PC-3 (cell line): Measurements from ENCODE around the gene DMD. TPM values are rescaled to one million over a fixed set of nuclear protein-coding genes. Genes with fewer than 3 reads are reported as not detected.

Experiments used
- ATAC-seq: fragments of 200-7000 bp; cut with Tn5 transposase; 2 replicates; pipeline ENCODE4 v1.9.1; 2020; ENCODE audit warnings: mild to moderate bottlenecking, moderate library complexity
- BruUV-seq: library from RNA; stranded (reverse); fragments of 400-500 nt; replicated peaks from 2 replicates; lab custom pipeline; 2021; lab: Mats Ljungman, UMichigan
- CTCF ChIA-PET: fragments of 300-600 bp; sonication (Branson Sonifier 250); formaldehyde crosslinking; loops from one replicate; lab custom pipeline; 2022; ENCODE audit warnings: antibody characterized with exemption; lab: Charles Lee
- POLR2A ChIA-PET: fragments of 300-600 bp; sonication (Branson Sonifier 250); formaldehyde crosslinking; loops from one replicate; lab custom pipeline; 2022; ENCODE audit warnings: antibody characterized with exemption; ENCODE audit not compliant: unreplicated experiment; lab: Charles Lee
- DNase-seq: peaks from one replicate; pipeline ENCODE4 v3.0.0-alpha.2; 2015
- H2AFZ ChIP-seq: fragments of 300-600 bp; sonication (generic); 2 replicates; pipeline ENCODE4 v1.6.0; 2016; ENCODE audit warnings: antibody characterized with exemption, low read length
- H3F3A ChIP-seq: fragments of 300-600 bp; sonication (generic); one replicate; pipeline ENCODE4 v1.6.0; 2017; ENCODE audit warnings: antibody characterized with exemption, low read length, control low read depth, mild to moderate bottlenecking; ENCODE audit not compliant: unreplicated experiment
- H3K27ac ChIP-seq: fragments of 300-600 bp; sonication (generic); 2 replicates; pipeline ENCODE4 v1.5.1; 2016; ENCODE audit warnings: mild to moderate bottlenecking, low read length
- H3K27me3 ChIP-seq: fragments of 300-600 bp; sonication (generic); 2 replicates; pipeline ENCODE4 v1.6.1; 2016; ENCODE audit warnings: low read length, mixed read lengths
- H3K36me3 ChIP-seq: fragments of 300-600 bp; sonication (generic); 2 replicates; pipeline ENCODE4 v1.6.1; 2016; ENCODE audit warnings: low read depth, mixed run types, low read length, mixed read lengths
- H3K4me1 ChIP-seq: fragments of 300-600 bp; sonication (generic); 2 replicates; pipeline ENCODE4 v1.5.1; 2016; ENCODE audit warnings: low read length; ENCODE audit not compliant: insufficient read depth
- H3K4me2 ChIP-seq: fragments of 300-600 bp; sonication (generic); 2 replicates; pipeline ENCODE4 v1.6.0; 2016; ENCODE audit warnings: low read length
- H3K4me3 ChIP-seq: fragments of 300-600 bp; sonication (generic); 2 replicates; pipeline ENCODE4 v1.5.1; 2016; ENCODE audit warnings: mild to moderate bottlenecking, low read length, mixed read lengths
- H3K79me2 ChIP-seq: fragments of 300-600 bp; sonication (generic); 2 replicates; pipeline ENCODE4 v1.6.1; 2017; ENCODE audit warnings: low read length, mixed read lengths
- H3K9ac ChIP-seq: fragments of 300-600 bp; sonication (generic); 2 replicates; pipeline ENCODE4 v1.6.0; 2016; ENCODE audit warnings: mild to moderate bottlenecking, low read length
- H3K9me2 ChIP-seq: fragments of 300-600 bp; sonication (generic); replicated peaks from 2 replicates; pipeline ENCODE4 v1.6.1; 2016; ENCODE audit warnings: mixed run types, low read length, mixed read lengths
- H3K9me3 ChIP-seq: fragments of 300-600 bp; sonication (generic); 2 replicates; pipeline ENCODE4 v1.6.1; 2016; ENCODE audit warnings: low read length, mixed read lengths
- H4K20me1 ChIP-seq: fragments of 300-600 bp; sonication (generic); 2 replicates; pipeline ENCODE4 v1.6.1; 2016; ENCODE audit warnings: low read length, mixed read lengths
- CTCF ChIP-seq: fragments of 300-600 bp; sonication (generic); conservative IDR thresholded peaks from 2 replicates; pipeline ENCODE4 v1.5.1; 2017; ENCODE audit warnings: antibody characterized with exemption, low read depth, mild to moderate bottlenecking, low read length
- EZH2 ChIP-seq: fragments of 300-600 bp; sonication (generic); IDR thresholded peaks from one replicate; pipeline ENCODE4 v1.6.1; 2017; ENCODE audit warnings: antibody characterized with exemption, mild to moderate bottlenecking, low read length; ENCODE audit not compliant: unreplicated experiment
- EZH2phosphoT487 ChIP-seq: fragments of 300-600 bp; sonication (generic); IDR thresholded peaks from 2 replicates; pipeline ENCODE4 v1.6.1; 2018; ENCODE audit warnings: mild to moderate bottlenecking, antibody characterized with exemption, low read length, borderline replicate concordance
- intact Hi-C: fragments of 100-400 bp; cut with micrococcal nuclease; formaldehyde crosslinking; loops from 2 replicates; pipeline ENCODE4 v1.9.0; 2023
- total RNA-seq: library from RNA; depleted of rRNA; stranded (reverse); fragments of >200 nt; gene quantifications from 2 replicates; pipeline ENCODE4 v1.2.3, GENCODE V29; 2014

The DMD gene
- total RNA-seq, 1 experiment from 2014 or later = not detected

DNA sequence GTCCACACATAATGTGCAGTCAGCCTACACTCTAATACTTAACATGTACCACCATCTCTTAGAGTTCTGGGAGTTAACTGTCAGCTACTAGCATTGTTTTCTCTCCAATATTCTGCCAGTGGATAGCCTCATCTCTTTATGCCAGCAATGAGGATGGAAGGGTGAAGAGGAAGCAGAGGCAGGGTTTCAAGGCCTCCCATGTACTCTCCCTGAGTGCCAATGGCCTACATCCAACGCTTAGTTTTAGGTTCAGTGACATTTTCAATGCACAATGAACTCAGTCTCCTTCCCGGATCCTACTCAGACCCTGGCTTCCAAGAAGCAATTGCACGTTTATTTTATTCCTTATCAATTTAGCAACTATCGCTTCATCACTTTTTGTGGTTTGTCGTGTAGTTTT lies 686.1 kb downstream of the DMD start:
- Histone ChIP-seq H3K27me3 (no peaks in the 10 kb centered on the region), H3K4me2 (no peak overlapping the region), H2AFZ (no peak overlapping the region), H4K20me1 (no peaks in the 10 kb centered on the region), H3K36me3 (no peaks in the 10 kb centered on the region), H3K4me1 (no peaks in the 10 kb centered on the region), H3K9me2 (no peaks in the 10 kb centered on the region), H3K79me2 (no peaks in the 10 kb centered on the region), H3K9ac (no peak overlapping the region), H3K9me3 (no peaks in the 10 kb centered on the region), H3K4me3 (no peak overlapping the region), H3F3A (no peaks in the 10 kb centered on the region), H3K27ac (no peak overlapping the region)
- BruUV-seq = no TSS peak
- intact Hi-C loops = no loop called here
- TF ChIP-seq CTCF = no peak
- no peak for TF ChIP-seq EZH2phosphoT487
- no peak for TF ChIP-seq EZH2
- ChIA-PET CTCF (no interaction called here), POLR2A (no interaction called here)
- no peak for ATAC-seq
- DNase-seq = no peak

DNA sequence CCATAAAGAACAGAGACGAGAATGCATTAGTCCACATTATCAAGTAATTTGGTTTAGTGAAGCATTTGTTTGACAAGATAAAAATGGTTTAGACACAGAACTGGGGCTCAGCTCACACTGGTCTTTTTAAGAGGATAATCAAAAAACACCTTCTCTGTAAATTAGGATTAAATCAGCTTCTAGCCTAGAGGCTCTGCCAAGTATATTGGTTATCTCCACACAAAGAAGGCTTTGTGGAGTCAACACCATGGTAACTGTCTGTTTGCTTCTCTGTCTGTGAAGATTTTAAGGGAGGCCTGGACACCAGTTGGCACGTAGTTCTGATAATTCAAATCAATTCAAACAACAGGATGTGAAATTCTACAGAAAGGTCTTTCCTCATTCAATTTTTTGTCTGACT lies 687.0 kb downstream of the DMD start:
- no peak for DNase-seq
- intact Hi-C loops = no loop called here
- Histone ChIP-seq H3K79me2 (no peaks in the 10 kb centered on the region), H3K9me2 (no peaks in the 10 kb centered on the region), H3K4me3 (no peak overlapping the region), H3K27me3 (no peaks in the 10 kb centered on the region), H3F3A (no peaks in the 10 kb centered on the region), H2AFZ (no peak overlapping the region), H3K9me3 (no peaks in the 10 kb centered on the region), H3K4me1 (no peaks in the 10 kb centered on the region), H4K20me1 (no peaks in the 10 kb centered on the region), H3K4me2 (no peak overlapping the region), H3K27ac (no peak overlapping the region), H3K9ac (no peak overlapping the region), H3K36me3 (no peaks in the 10 kb centered on the region)
- BruUV-seq = no TSS peak
- ATAC-seq = no peak
- ChIA-PET CTCF (no interaction called here), POLR2A (no interaction called here)
- TF ChIP-seq CTCF (no peak), EZH2phosphoT487 (no peak), EZH2 (no peak)

DNA sequence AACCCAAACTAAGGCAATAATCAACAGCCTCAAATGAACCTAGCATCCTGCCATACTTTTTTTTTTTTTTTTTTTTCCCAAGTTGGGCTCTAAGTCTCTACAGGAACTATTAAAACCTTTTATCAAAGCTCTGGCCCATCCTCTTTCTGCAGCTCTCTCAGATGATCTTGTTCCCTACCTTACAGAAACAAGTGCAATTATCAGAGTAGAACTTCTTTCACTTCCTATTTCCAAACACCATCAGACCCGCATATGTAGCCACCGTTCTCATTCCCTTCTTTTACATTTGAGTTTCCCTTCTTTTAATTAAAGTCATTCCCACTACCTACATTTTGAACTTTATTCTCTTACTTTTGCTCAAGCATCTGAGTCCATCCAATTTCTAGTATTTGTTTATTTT lies 690.6 kb downstream of the DMD start:
- BruUV-seq = no TSS peak
- H3K9me2 ChIP-seq = no peaks in the 10 kb centered on the region
- DNase-seq (no peak), ATAC-seq (no peak)
- H3K9ac ChIP-seq = no peak overlapping the region
- H2AFZ ChIP-seq = no peak overlapping the region
- H3K79me2 ChIP-seq = no peaks in the 10 kb centered on the region
- intact Hi-C loops = no loop called here
- H3K27ac ChIP-seq = no peak overlapping the region
- H3K4me1 ChIP-seq = no peaks in the 10 kb centered on the region
- no peaks in the 10 kb centered on the region for H3K27me3 ChIP-seq
- no peaks in the 10 kb centered on the region for H3K36me3 ChIP-seq
- no peak overlapping the region for H3K4me2 ChIP-seq
- ChIA-PET CTCF (no interaction called here), POLR2A (no interaction called here)
- TF ChIP-seq EZH2phosphoT487 = no peak
- TF ChIP-seq CTCF = no peak
- no peak for TF ChIP-seq EZH2
- no peak overlapping the region for H3K4me3 ChIP-seq
- no peaks in the 10 kb centered on the region for H4K20me1 ChIP-seq
- no peaks in the 10 kb centered on the region for H3F3A ChIP-seq
- no peaks in the 10 kb centered on the region for H3K9me3 ChIP-seq
